Measurements from ENCODE around the gene NHEJ1. TPM values are rescaled to one million over a fixed set of nuclear protein-coding genes. Genes with fewer than 3 reads are reported as not detected.

Gene NHEJ1
- total and polyA plus RNA-seq, 2 of the 13 experiments (the other 11 are each of a cell fraction or from before 2014, with no cell fraction given), result 30.0 to 30.7 TPM

- no peak; the same call in 1 of the 2 replicates for TF ChIP-seq THAP9 (CRISPR knock-in tag; IDR thresholded peaks at IDR 0.05; ENCODE audit: borderline replicate concordance)
- TF ChIP-seq MLX (CRISPR knock-in tag; IDR thresholded peaks at IDR 0.05), result peak; percentile 62; the same call in 1 of the 2 replicates
- no peak for TF ChIP-seq RBAK (CRISPR knock-in tag; IDR thresholded peaks at IDR 0.05)
- no peak for TF ChIP-seq TRIM22 (IDR thresholded peaks at IDR 0.05)
- no peak for TF ChIP-seq ZBTB49 (CRISPR knock-in tag; IDR thresholded peaks at IDR 0.05; ENCODE audit: borderline replicate concordance)
- TF ChIP-seq GATAD1 (CRISPR knock-in tag; IDR thresholded peaks at IDR 0.05), result peak; percentile 20; the same call in 1 of the 2 replicates
- 0 out of 2 replicates have a peak, but pooled peaks have one; percentile 60 for TF ChIP-seq ZNF646 (CRISPR knock-in tag; IDR thresholded peaks at IDR 0.05)
Observed at GRCh38 chr2:219116776-219117646, 43.6 kb downstream of the NHEJ1 start (continued).

Data from HepG2 (cell line).